H1 (cell line): Measurements from ENCODE around the gene MBOAT1.

Source experiments
- ATF3 ChIP-seq: IDR thresholded peaks from 2 replicates; pipeline ENCODE4 v1.6.1; 2011; ENCODE audit warnings: low read depth, mild to moderate bottlenecking, low read length; ENCODE audit not compliant: insufficient read depth
- CHD7 ChIP-seq: fragments of 300-600 bp; sonication (generic); IDR thresholded peaks from 2 replicates; pipeline ENCODE4 v1.7.1; 2012; ENCODE audit warnings: low read length, moderate library complexity, mild to moderate bottlenecking, inconsistent platforms; ENCODE audit not compliant: insufficient replicate concordance
- CTCF ChIP-seq, 3 experiments: IDR thresholded peaks; 1 replicate in 2 of 3; 2 replicates in 1 of 3; pipeline versions ENCODE4 v1.5.1 to v1.6.1; 2011; ENCODE audit warnings: low read length in 3 of 3, mild to moderate bottlenecking in 3 of 3, inconsistent platforms in 2 of 3, low read depth in 1 of 3, moderate library complexity in 1 of 3; ENCODE audit not compliant: insufficient read depth in 1 of 3; ENCODE audit errors: control extremely low read depth in 1 of 3
- EGR1 ChIP-seq: IDR thresholded peaks from 2 replicates; pipeline ENCODE4 v1.6.1; 2011; ENCODE audit warnings: low read depth, low read length, borderline replicate concordance
- EP300 ChIP-seq, 2 experiments: IDR thresholded peaks; 1 replicate in 1 of 2; 2 replicates in 1 of 2; pipeline ENCODE4 v1.6.1; 2011 to 2012; ENCODE audit warnings: low read depth in 2 of 2, low read length in 2 of 2, mild to moderate bottlenecking in 2 of 2, borderline replicate concordance in 1 of 2, inconsistent platforms in 1 of 2, moderate library complexity in 1 of 2
- EZH2 ChIP-seq: fragments of 200-600 bp; sonication (generic); IDR thresholded peaks from 2 replicates; pipeline ENCODE4 v1.7.1; 2012; ENCODE audit warnings: low read depth, mild to moderate bottlenecking, moderate library complexity, low read length, inconsistent platforms; ENCODE audit not compliant: severe bottlenecking
- JUN ChIP-seq: IDR thresholded peaks from 2 replicates; pipeline ENCODE4 v1.6.1; 2011; ENCODE audit warnings: low read depth, mild to moderate bottlenecking, improper control_type of control experiment, low read length
- MAX ChIP-seq: IDR thresholded peaks from 2 replicates; pipeline ENCODE4 v1.6.1; 2012; ENCODE audit warnings: inconsistent platforms
- NANOG ChIP-seq: IDR thresholded peaks from 2 replicates; pipeline ENCODE4 v1.6.1; 2011; ENCODE audit warnings: low read length, low read depth, mild to moderate bottlenecking, inconsistent platforms; ENCODE audit not compliant: insufficient read depth, poor library complexity, severe bottlenecking
- RNF2 ChIP-seq: fragments of 200-900, 300-1000 bp; sonication (generic); IDR thresholded peaks from 2 replicates; pipeline ENCODE4 v1.7.1; 2016; ENCODE audit warnings: borderline replicate concordance, low read depth, mild to moderate bottlenecking, antibody characterized with exemption, low read length; ENCODE audit not compliant: poor library complexity, severe bottlenecking; ENCODE audit errors: missing control alignments
- SRF ChIP-seq: IDR thresholded peaks from 2 replicates; pipeline ENCODE4 v1.6.1; 2011; ENCODE audit warnings: mild to moderate bottlenecking, low read depth, low read length, moderate library complexity
- SUZ12 ChIP-seq: fragments of 200-600 bp; sonication (generic); IDR thresholded peaks from 2 replicates; pipeline ENCODE4 v1.6.1; 2012; ENCODE audit warnings: mild to moderate bottlenecking, inconsistent platforms, low read length, moderate library complexity, mixed read lengths
- TEAD4 ChIP-seq: IDR thresholded peaks from 2 replicates; pipeline ENCODE4 v1.6.1; 2012; ENCODE audit warnings: low read depth, low read length, inconsistent platforms, mixed read lengths
- USF2 ChIP-seq: IDR thresholded peaks from 2 replicates; pipeline ENCODE4 v1.6.1; 2011; ENCODE audit warnings: low read length, improper control_type of control experiment

GRCh38 chr6:20186981-20187380 lies 25.3 kb downstream of the MBOAT1 start:
- TF ChIP-seq TEAD4 (no peak), CTCF (IDR thresholded peaks at IDR 0.05; ENCODE audit: control extremely low read depth in 1 of 3, insufficient read depth in 1 of 3, low read depth in 1 of 3, low read length in 3 of 3) (no peak), JUN (no peak), USF2 (no peak), SRF (no peak), EZH2 (no peak), RNF2 (no peak), ATF3 (no peak), EGR1 (no peak), CHD7 (no peak), NANOG (no peak), MAX (no peak), SUZ12 (no peak), EP300 (IDR thresholded peaks at IDR 0.05; ENCODE audit: borderline replicate concordance in 1 of 2, low read depth in 2 of 2, low read length in 2 of 2) (no peak)
